Activated naive CD4-positive, alpha-beta T cell (primary cell): Measurements from ENCODE around the gene LSM10.

Experiments used
- DNase-seq, 4 experiments: peaks; one replicate each; lab custom pipeline; 2025; lab: John Stamatoyannopoulos, UW

Gene LSM10

GRCh38 chr1:36397378-36398230, at the start of gene LSM10:
LSM10 (minus strand) TSS chr1:36397908; CDS start chr1:36394129, 3,779 bp downstream.
- peak; percentile 49 to 78 (median 70) for DNase-seq

DNA sequence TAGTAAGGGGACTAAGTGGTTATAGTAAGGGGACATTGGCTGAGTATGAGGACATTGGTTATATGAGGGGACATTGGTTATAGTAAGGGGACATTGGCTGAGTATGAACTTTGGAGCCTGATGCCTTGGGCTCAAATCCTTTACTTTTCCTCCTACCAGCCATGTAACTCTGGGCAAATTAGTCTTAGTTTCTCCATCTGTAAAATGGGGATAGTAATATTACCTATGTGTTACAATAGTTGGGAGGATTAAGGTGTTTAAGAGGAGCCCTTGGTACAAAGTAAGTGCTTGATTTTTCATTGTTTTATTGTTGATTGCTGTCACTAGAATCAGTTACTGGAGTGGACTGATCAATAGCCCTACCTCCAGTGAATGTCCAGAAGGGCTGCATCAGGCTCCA, 49.7 kb upstream of the LSM10 start:
- DNase-seq, result no peak

DNA sequence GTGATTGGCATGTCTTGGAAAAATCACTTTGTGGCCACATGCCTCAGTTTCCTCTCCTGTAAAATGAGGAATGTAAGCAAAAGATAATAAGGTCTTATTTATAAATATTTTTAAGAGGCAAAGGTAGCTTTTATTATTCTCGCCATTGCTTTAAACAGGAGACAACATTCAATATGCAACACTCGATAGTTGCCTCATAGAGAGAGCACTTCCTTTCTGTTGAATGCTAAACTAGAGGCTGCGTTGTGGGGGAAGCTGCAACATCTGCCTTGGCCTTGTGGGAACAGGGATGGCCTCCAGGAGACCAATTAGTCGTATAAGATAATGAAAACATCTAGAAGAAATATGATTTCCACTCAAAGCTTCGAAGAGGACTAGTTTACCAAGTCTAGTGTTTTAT, 49.0 kb upstream of the LSM10 start:
- no peak for DNase-seq

DNA sequence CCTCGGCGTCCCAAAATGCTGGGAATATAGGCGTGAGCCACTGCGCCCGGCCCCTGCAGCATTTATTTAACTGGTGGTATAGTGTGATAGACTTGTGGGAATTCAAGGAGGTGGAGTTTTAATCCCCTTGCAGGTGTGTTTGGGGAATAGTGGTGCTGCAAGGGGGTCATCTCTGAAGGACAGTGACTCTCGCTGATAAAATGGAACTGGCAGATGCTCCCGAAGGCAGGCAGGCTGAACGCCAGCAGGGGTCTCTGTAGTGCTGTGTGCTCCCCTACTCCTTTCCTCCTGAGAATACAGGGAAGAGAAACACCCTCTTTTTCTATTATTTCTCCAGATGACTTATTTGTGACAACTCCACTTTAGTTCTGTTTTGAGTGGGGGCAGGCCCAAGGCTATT, 48.6 kb upstream of the LSM10 start:
- DNase-seq, result no peak

GRCh38 chr1:36443297-36443696, 45.6 kb upstream of the LSM10 start:
- no peak for DNase-seq

- DNase-seq, result no peak
Measured at GRCh38 chr1:36442337-36442736, 44.6 kb upstream of the LSM10 start.

GRCh38 chr1:36440646-36441045, 42.9 kb upstream of the LSM10 start:
- DNase-seq, result no peak

DNA sequence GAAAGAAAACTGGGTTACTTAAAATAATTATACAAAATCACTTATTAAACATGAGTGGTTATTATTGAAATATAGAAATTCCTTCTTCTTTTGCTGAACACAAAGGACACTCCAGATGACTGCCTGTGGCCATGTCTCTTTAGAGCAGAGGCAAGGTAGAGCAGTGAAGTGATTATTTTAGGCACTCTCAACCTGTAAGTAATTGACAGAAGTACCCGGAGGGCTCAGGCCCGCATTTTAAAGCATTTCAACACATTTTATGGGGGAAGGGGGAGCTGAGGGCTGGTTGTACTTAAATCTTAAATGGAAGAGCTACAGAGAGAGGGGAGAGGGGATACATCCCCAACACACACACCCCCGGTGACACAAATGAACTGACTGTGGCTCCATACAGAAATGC, 42.3 kb upstream of the LSM10 start:
- DNase-seq, result no peak

GRCh38 chr1:36438715-36439114, 41.0 kb upstream of the LSM10 start:
- DNase-seq, result no peak

- DNase-seq, result no peak
Measured at GRCh38 chr1:36436821-36437220, 39.1 kb upstream of the LSM10 start.

GRCh38 chr1:36433102-36433501, 35.4 kb upstream of the LSM10 start:
- no peak for DNase-seq

DNA sequence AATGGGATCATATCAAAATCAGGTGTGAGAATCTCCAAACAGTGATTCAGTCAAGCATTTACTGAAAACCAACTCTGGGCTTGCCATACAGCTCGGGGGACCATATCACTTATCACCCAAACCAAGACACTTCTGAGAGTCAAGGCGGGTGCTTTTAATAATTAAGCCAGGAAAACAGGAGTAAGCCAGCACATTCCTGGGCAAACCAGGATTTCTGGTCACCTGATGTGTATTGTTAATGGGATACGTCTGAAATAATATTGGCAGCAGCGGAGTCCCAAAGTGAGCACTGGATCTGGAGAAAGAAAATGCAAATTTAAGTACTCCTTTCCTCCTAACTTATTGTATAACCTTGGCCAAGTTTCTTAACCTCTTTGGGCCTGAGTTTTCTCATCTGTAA, 34.9 kb upstream of the LSM10 start:
- no peak for DNase-seq

- DNase-seq, result no peak
Measured at GRCh38 chr1:36425791-36426190, 28.1 kb upstream of the LSM10 start.

- no peak for DNase-seq
Measured at GRCh38 chr1:36421649-36422048, 23.9 kb upstream of the LSM10 start.

- DNase-seq, result peak; percentile 87 to 93 (median 91)
Measured at GRCh38 chr1:36420836-36421317, 23.2 kb upstream of the LSM10 start.

- no peak for DNase-seq
Measured at GRCh38 chr1:36420409-36420808, 22.7 kb upstream of the LSM10 start.

DNA sequence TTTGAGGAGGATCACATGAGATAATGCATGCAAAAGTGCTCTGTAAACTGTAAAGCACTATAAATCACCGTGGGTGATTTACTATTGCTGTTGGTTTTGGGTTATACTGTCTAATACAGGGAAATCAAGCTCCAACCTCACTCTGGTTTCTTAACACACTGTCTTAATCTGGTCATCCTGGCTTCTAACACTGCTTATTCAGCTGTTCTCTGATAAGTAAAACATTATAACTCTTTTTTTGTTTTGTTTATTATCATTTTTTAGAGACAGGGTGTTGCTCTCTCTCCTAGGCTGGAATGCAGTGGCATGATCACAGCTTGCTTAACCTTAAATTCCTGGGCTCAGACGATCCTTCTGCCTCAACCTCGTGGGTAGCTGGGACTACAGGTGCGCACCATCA, 21.9 kb upstream of the LSM10 start:
- no peak for DNase-seq

- no peak for DNase-seq
Measured at GRCh38 chr1:36419140-36419539, 21.4 kb upstream of the LSM10 start.

- DNase-seq, result no peak
Measured at GRCh38 chr1:36417931-36418330, 20.2 kb upstream of the LSM10 start.

DNA sequence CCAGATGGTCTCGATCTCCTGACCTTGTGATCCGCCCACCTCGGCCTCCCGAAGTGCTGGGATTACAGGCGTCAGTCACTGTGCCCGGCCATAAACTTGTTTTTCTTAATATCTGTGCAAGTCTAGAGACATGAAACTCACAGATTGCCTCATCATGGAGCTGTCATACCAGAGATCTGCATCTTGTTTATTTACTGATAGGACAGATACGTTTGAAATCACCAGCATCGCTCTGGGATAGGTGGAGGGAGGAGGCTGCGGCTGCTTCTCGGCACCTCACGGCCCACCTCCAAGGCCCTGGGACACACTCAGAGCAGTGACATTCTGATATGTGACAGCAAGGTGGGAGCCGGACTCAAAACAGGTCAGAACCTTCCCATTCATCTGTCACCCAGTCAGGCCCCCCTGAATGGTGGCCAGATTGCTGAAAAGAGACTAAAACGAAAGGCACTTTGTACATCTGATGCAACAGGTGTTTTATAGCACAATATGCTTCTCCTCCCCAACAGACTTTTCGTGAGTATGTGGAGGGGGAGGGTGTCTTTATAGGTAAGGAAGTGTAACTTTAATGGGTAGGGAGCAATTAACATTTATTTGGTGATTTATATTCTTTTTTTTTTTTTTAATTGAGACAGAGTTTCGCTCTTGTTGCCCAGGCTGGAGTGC, 18.1 kb upstream of the LSM10 start:
- DNase-seq, result no peak

- DNase-seq, result no peak
Measured at GRCh38 chr1:36414384-36414783, 16.7 kb upstream of the LSM10 start.

GRCh38 chr1:36411674-36412648, 14.3 kb upstream of the LSM10 start:
- DNase-seq, result no peak
